ENCODE measurements around the gene RARG.

Gene RARG

DNA sequence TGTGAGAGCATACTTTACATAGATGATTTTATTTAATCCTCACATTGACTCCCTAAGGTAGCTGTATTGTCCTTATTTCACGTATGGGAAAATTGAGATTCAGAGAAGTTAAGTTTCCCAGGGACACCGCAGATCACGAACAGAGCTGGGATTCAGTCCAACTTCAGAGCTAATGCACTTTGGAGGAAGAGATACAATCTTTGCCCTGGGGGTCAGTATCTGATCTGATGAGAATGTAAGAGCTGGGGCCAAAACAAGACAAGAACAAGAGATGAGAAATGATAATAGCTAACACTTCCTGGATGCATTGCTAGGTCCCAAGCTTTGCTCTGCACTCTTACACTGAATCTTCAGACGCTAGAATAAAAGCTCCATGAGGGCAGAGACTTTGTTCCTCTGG is 45.3 kb downstream of the RARG start:
- Histone ChIP-seq H3K27ac (ENCODE audit: low read depth, low read length) (peak overlapping the region; percentile 29), H3K4ac (ENCODE audit: low read depth, low read length) (no peak overlapping the region), H3K79me1 (ENCODE audit: low read length) (peaks cover 2% of the 10 kb centered on the region), H2AFZ (ENCODE audit: insufficient read depth, low read length, poor library complexity) (no peak overlapping the region), H3K36me3 (ENCODE audit: control insufficient read depth in 1 of 2, insufficient read depth in 2 of 2, low read length in 2 of 2) (peaks cover 29 to 50% of the 10 kb centered on the region in 2 experiments), H3K4me3 (ENCODE audit: low read depth, low read length) (no peak overlapping the region), H2AK5ac (ENCODE audit: low read length) (no peak overlapping the region), H3K79me2 (ENCODE audit: control insufficient read depth, insufficient read depth, low read length, poor library complexity) (no peaks in the 10 kb centered on the region), H4K8ac (ENCODE audit: low read depth, low read length) (no peak overlapping the region), H4K12ac (ENCODE audit: low read depth, low read length) (no peak overlapping the region), H2BK120ac (ENCODE audit: insufficient read depth, low read length, poor library complexity) (no peak overlapping the region), H3K14ac (ENCODE audit: low read length) (no peak overlapping the region), H3K9me3 (ENCODE audit: insufficient read depth, low read depth, low read length) (peaks cover 5% of the 10 kb centered on the region), H3K4me2 (ENCODE audit: low read length) (no peak overlapping the region), H3K27me3 (ENCODE audit: insufficient read depth, low read length) (no peaks in the 10 kb centered on the region), H2BK5ac (ENCODE audit: low read depth, low read length, poor library complexity) (no peak overlapping the region), H4K91ac (ENCODE audit: low read depth, low read length) (no peak overlapping the region), H2BK12ac (ENCODE audit: low read length) (no peak overlapping the region), H3K4me1 (ENCODE audit: control insufficient read depth in 1 of 2, insufficient read depth in 2 of 2, low read length in 2 of 2) (peaks cover 13 to 27% of the 10 kb centered on the region in 2 experiments), H3K18ac (ENCODE audit: low read length) (no peak overlapping the region), H3K9ac (ENCODE audit: low read length) (no peak overlapping the region), H3K23ac (ENCODE audit: low read length) (no peak overlapping the region)
- peak; percentile 85 to 97 for DNase-seq
- WGBS (ENCODE audit: extremely low coverage, insufficient coverage, insufficient read length) = no CpG with 5 or more reads among the region's 4 CpGs

DNA sequence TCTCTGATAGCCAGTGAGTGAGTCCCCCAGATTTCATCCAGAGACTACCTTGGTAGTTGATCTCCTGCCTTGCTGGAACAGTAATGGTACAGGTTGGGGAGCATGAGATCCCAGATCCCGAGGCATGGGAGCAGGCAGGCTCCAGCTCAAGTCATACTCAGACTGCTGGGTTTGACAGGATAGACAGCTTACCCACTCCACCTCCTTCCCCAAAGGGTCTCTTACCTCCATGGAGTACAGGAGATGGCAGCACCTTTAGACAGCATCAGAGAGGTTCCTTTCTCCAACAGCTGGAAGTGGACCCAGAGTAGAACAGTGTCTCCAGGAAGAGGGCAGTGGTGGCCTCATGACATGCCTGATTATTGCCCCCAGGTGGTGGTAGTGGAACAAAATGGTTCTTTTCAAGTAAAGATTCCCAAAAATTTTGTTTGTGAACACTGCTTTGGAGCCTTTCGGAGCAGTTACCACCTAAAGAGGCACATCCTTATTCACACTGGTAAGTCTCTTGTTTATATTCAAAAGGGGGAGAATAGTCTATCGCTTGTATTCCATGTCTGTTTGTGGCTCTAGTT is 46.3 kb downstream of the RARG start:
- Histone ChIP-seq H4K8ac (ENCODE audit: low read depth, low read length) (no peak overlapping the region), H3K27ac (ENCODE audit: low read depth, low read length) (no peak overlapping the region), H3K23ac (ENCODE audit: low read length) (no peak overlapping the region), H3K79me2 (ENCODE audit: control insufficient read depth, insufficient read depth, low read length, poor library complexity) (peaks cover 3% of the 10 kb centered on the region), H4K91ac (ENCODE audit: low read depth, low read length) (no peak overlapping the region), H2BK120ac (ENCODE audit: insufficient read depth, low read length, poor library complexity) (no peak overlapping the region), H3K4me1 (ENCODE audit: control insufficient read depth in 1 of 2, insufficient read depth in 2 of 2, low read length in 2 of 2) (peaks cover 13 to 29% of the 10 kb centered on the region in 2 experiments), H3K36me3 (ENCODE audit: control insufficient read depth in 1 of 2, insufficient read depth in 2 of 2, low read length in 2 of 2) (peaks cover 27 to 47% of the 10 kb centered on the region in 2 experiments), H3K4me2 (ENCODE audit: low read length) (no peak overlapping the region), H3K9me3 (ENCODE audit: insufficient read depth, low read depth, low read length) (peaks cover 7% of the 10 kb centered on the region), H2AK5ac (ENCODE audit: low read length) (no peak overlapping the region), H3K4me3 (ENCODE audit: low read depth, low read length) (no peak overlapping the region), H3K14ac (ENCODE audit: low read length) (no peak overlapping the region), H3K18ac (ENCODE audit: low read length) (no peak overlapping the region), H2BK5ac (ENCODE audit: low read depth, low read length, poor library complexity) (no peak overlapping the region), H4K12ac (ENCODE audit: low read depth, low read length) (no peak overlapping the region), H3K27me3 (ENCODE audit: insufficient read depth, low read length) (no peaks in the 10 kb centered on the region), H3K9ac (ENCODE audit: low read length) (no peak overlapping the region), H2BK12ac (ENCODE audit: low read length) (no peak overlapping the region), H3K79me1 (ENCODE audit: low read length) (peaks cover 7% of the 10 kb centered on the region), H3K4ac (ENCODE audit: low read depth, low read length) (no peak overlapping the region), H2AFZ (ENCODE audit: insufficient read depth, low read length, poor library complexity) (no peak overlapping the region)
- no CpG with 5 or more reads among the region's 3 CpGs for WGBS (ENCODE audit: extremely low coverage, insufficient coverage, insufficient read length)
- DNase-seq = no peak

DNA sequence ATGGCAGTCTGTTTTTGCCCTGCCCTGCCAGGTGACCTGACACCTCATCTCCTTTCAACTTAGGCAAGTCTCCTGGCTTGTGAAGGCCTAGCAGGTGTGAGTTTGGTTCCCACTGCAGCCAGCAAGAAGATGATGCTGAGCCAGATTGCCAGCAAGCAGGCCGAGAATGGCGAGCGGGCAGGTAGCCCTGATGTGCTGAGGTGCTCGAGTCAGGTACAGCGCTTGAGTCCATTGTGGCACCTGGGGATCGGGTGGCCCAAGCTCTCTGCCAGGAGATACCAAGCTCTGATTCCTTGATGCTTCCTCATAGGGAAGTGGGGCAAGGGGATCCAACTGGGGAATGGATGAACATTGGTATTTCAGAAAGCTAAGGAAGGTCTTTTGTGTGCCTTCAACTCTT is 47.2 kb downstream of the RARG start:
- peak overlapping the region; percentile 18 for H3K9ac ChIP-seq (ENCODE audit: low read length)
- H3K9me3 ChIP-seq (ENCODE audit: insufficient read depth, low read depth, low read length) = peaks cover 8% of the 10 kb centered on the region
- H3K79me1 ChIP-seq (ENCODE audit: low read length) = peaks cover 14% of the 10 kb centered on the region
- no peak overlapping the region for H2BK12ac ChIP-seq (ENCODE audit: low read length)
- peaks cover 27 to 47% of the 10 kb centered on the region in 2 experiments for H3K36me3 ChIP-seq (ENCODE audit: control insufficient read depth in 1 of 2, insufficient read depth in 2 of 2, low read length in 2 of 2)
- H2BK5ac ChIP-seq (ENCODE audit: low read depth, low read length, poor library complexity) = no peak overlapping the region
- no peak overlapping the region for H3K27ac ChIP-seq (ENCODE audit: low read depth, low read length)
- no peak overlapping the region for H4K8ac ChIP-seq (ENCODE audit: low read depth, low read length)
- H3K4me2 ChIP-seq (ENCODE audit: low read length) = no peak overlapping the region
- H3K79me2 ChIP-seq (ENCODE audit: control insufficient read depth, insufficient read depth, low read length, poor library complexity) = peaks cover 8% of the 10 kb centered on the region
- H4K91ac ChIP-seq (ENCODE audit: low read depth, low read length) = no peak overlapping the region
- H3K4ac ChIP-seq (ENCODE audit: low read depth, low read length) = no peak overlapping the region
- H3K27me3 ChIP-seq (ENCODE audit: insufficient read depth, low read length) = no peaks in the 10 kb centered on the region
- H3K18ac ChIP-seq (ENCODE audit: low read length) = no peak overlapping the region
- no peak overlapping the region for H4K12ac ChIP-seq (ENCODE audit: low read depth, low read length)
- no peak overlapping the region for H3K14ac ChIP-seq (ENCODE audit: low read length)
- H3K4me1 ChIP-seq (ENCODE audit: control insufficient read depth in 1 of 2, insufficient read depth in 2 of 2, low read length in 2 of 2) = peaks cover 13 to 28% of the 10 kb centered on the region in 2 experiments
- no peak overlapping the region for H3K23ac ChIP-seq (ENCODE audit: low read length)
- no CpG with 5 or more reads among the region's 6 CpGs for whole genome bisulfite sequencing (ENCODE audit: extremely low coverage, insufficient coverage, insufficient read length)
- H2BK120ac ChIP-seq (ENCODE audit: insufficient read depth, low read length, poor library complexity) = no peak overlapping the region
- H2AFZ ChIP-seq (ENCODE audit: insufficient read depth, low read length, poor library complexity) = no peak overlapping the region
- no peak for DNase-seq
- H3K4me3 ChIP-seq (ENCODE audit: low read depth, low read length) = peak overlapping the region; percentile 34
- no peak overlapping the region for H2AK5ac ChIP-seq (ENCODE audit: low read length)

DNA sequence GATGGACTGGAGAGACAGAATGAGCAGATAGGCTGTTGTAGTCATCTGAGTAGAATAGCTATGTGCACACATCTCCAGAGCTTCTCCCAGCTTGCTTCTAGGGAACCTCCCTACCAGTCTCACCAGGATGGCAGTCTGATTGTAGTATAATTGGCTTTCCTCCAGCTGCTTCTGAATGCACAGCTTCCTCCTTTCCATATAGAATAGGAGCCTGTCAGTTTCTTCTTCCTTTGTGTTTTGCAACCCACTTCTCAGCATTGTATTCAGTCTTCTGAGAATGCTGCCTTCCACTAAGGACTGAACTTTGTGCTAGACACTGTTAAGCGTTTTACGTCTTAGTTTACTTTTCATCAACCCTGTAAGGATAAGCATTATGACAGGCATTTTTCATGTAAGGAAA is 49.1 kb downstream of the RARG start:
- no peak overlapping the region for H4K91ac ChIP-seq (ENCODE audit: low read depth, low read length)
- no peak overlapping the region for H3K14ac ChIP-seq (ENCODE audit: low read length)
- H2BK5ac ChIP-seq (ENCODE audit: low read depth, low read length, poor library complexity) = no peak overlapping the region
- no peak overlapping the region for H2BK12ac ChIP-seq (ENCODE audit: low read length)
- WGBS (ENCODE audit: extremely low coverage, insufficient coverage, insufficient read length) = no CpG with 5 or more reads among the region's 2 CpGs
- H4K12ac ChIP-seq (ENCODE audit: low read depth, low read length) = no peak overlapping the region
- no peak for DNase-seq
- H3K4ac ChIP-seq (ENCODE audit: low read depth, low read length) = no peak overlapping the region
- H3K36me3 ChIP-seq (ENCODE audit: control insufficient read depth in 1 of 2, insufficient read depth in 2 of 2, low read length in 2 of 2) = peaks cover 23 to 40% of the 10 kb centered on the region in 2 experiments
- H2BK120ac ChIP-seq (ENCODE audit: insufficient read depth, low read length, poor library complexity) = no peak overlapping the region
- H3K79me2 ChIP-seq (ENCODE audit: control insufficient read depth, insufficient read depth, low read length, poor library complexity) = peaks cover 9% of the 10 kb centered on the region
- H3K18ac ChIP-seq (ENCODE audit: low read length) = no peak overlapping the region
- peaks cover 13 to 31% of the 10 kb centered on the region in 2 experiments for H3K4me1 ChIP-seq (ENCODE audit: control insufficient read depth in 1 of 2, insufficient read depth in 2 of 2, low read length in 2 of 2)
- no peak overlapping the region for H3K9ac ChIP-seq (ENCODE audit: low read length)
- peaks cover 16% of the 10 kb centered on the region for H3K79me1 ChIP-seq (ENCODE audit: low read length)
- no peak overlapping the region for H3K27ac ChIP-seq (ENCODE audit: low read depth, low read length)
- no peak overlapping the region for H3K23ac ChIP-seq (ENCODE audit: low read length)
- no peak overlapping the region for H2AK5ac ChIP-seq (ENCODE audit: low read length)
- no peak overlapping the region for H4K8ac ChIP-seq (ENCODE audit: low read depth, low read length)
- no peaks in the 10 kb centered on the region for H3K27me3 ChIP-seq (ENCODE audit: insufficient read depth, low read length)
- no peak overlapping the region for H2AFZ ChIP-seq (ENCODE audit: insufficient read depth, low read length, poor library complexity)
- no peak overlapping the region for H3K4me3 ChIP-seq (ENCODE audit: low read depth, low read length)
- peaks cover 9% of the 10 kb centered on the region for H3K9me3 ChIP-seq (ENCODE audit: insufficient read depth, low read depth, low read length)
- H3K4me2 ChIP-seq (ENCODE audit: low read length) = no peak overlapping the region

Data from trophoblast cell (in vitro differentiated cells and primary cell).